ENCODE results near the gene OR52M1.

The OR52M1 gene

GRCh38 chr11:4580124-4580523 is 35.1 kb downstream of the OR52M1 start:
- H3K36me3 ChIP-seq (ENCODE audit: insufficient read depth, low read length), result no peaks in the 10 kb centered on the region
- TF ChIP-seq POLR2AphosphoS5 (IDR thresholded peaks at IDR 0.05; ENCODE audit: borderline replicate concordance, low read depth, low read length) (no peak), FOXP2 (optimal IDR thresholded peaks at IDR 0.05; ENCODE audit: control extremely low read depth, extremely low read length, insufficient read depth) (no peak)
- H3K4me3 ChIP-seq, result no peak overlapping the region
- H3K9me3 ChIP-seq (ENCODE audit: low read depth, low read length), result no peaks in the 10 kb centered on the region
- no peak overlapping the region for H3K27ac ChIP-seq
- H3K9ac ChIP-seq (ENCODE audit: insufficient read length), result no peak overlapping the region
- DNase-seq (ENCODE audit: low read depth, low spot score), result no peak

- Histone ChIP-seq H3K9ac (ENCODE audit: insufficient read length) (no peak within 1 kb of the TSS), H3K36me3 (ENCODE audit: insufficient read depth, low read length) (no peaks in the 10 kb centered on the region), H3K27ac (no peak within 1 kb of the TSS), H3K9me3 (ENCODE audit: low read depth, low read length) (no peaks in the 10 kb centered on the region), H3K4me3 (no peak within 1 kb of the TSS)
- DNase-seq (ENCODE audit: low read depth, low spot score), result no peak
- TF ChIP-seq POLR2AphosphoS5 (IDR thresholded peaks at IDR 0.05; ENCODE audit: borderline replicate concordance, low read depth, low read length) (no peak), EZH2 (IDR thresholded peaks at IDR 0.05) (no peak), FOXP2 (optimal IDR thresholded peaks at IDR 0.05; ENCODE audit: control extremely low read depth, extremely low read length, insufficient read depth) (no peak)
Measured at GRCh38 chr11:4581443-4581842, 36.5 kb downstream of the OR52M1 start, which contains the start of gene OR52I2. Gene OR52I2 (plus strand): TSS chr11:4581743.

- no peaks in the 10 kb centered on the region for H3K9me3 ChIP-seq (ENCODE audit: low read depth, low read length)
- H3K9ac ChIP-seq (ENCODE audit: insufficient read length), result no peak overlapping the region
- no peaks in the 10 kb centered on the region for H3K36me3 ChIP-seq (ENCODE audit: insufficient read depth, low read length)
- TF ChIP-seq POLR2AphosphoS5 (IDR thresholded peaks at IDR 0.05; ENCODE audit: borderline replicate concordance, low read depth, low read length), result no peak
- TF ChIP-seq EZH2 (IDR thresholded peaks at IDR 0.05), result no peak
- TF ChIP-seq FOXP2 (optimal IDR thresholded peaks at IDR 0.05; ENCODE audit: control extremely low read depth, extremely low read length, insufficient read depth), result no peak
- no peak for DNase-seq (ENCODE audit: low read depth, low spot score)
- no peak overlapping the region for H3K4me3 ChIP-seq
- H3K27ac ChIP-seq, result no peak overlapping the region
Measured at GRCh38 chr11:4589017-4589416, 44.0 kb downstream of the OR52M1 start.

GRCh38 chr11:4593739-4594138 is 48.7 kb downstream of the OR52M1 start, which contains the start of gene OR52I1:
Gene OR52I1 (plus strand): TSS chr11:4594039. CDS start chr11:4594039, 0 bp downstream.
- H3K9ac ChIP-seq (ENCODE audit: insufficient read length), result no peak within 1 kb of the TSS
- no peak for TF ChIP-seq EZH2 (IDR thresholded peaks at IDR 0.05)
- no peak for TF ChIP-seq POLR2AphosphoS5 (IDR thresholded peaks at IDR 0.05; ENCODE audit: borderline replicate concordance, low read depth, low read length)
- no peak for TF ChIP-seq FOXP2 (optimal IDR thresholded peaks at IDR 0.05; ENCODE audit: control extremely low read depth, extremely low read length, insufficient read depth)
- DNase-seq (ENCODE audit: low read depth, low spot score), result no peak
- H3K9me3 ChIP-seq (ENCODE audit: low read depth, low read length), result no peaks in the 10 kb centered on the region
- no peak within 1 kb of the TSS for H3K4me3 ChIP-seq
- no peak within 1 kb of the TSS for H3K27ac ChIP-seq
- no peaks in the 10 kb centered on the region for H3K36me3 ChIP-seq (ENCODE audit: insufficient read depth, low read length)
